Measurements from ENCODE around the gene TPPP. TPM values are rescaled to one million over a fixed set of nuclear protein-coding genes. Genes with fewer than 3 reads are reported as not detected.
A peak's percentile ranks its signal among the peaks of the same experiment; 100 is the strongest.

TPPP gene
- total RNA-seq, 2 donors from 2014 or later: 1.7 to 4.0 TPM

GRCh38 chr5:666816-667498, 26.2 kb downstream of the TPPP start:
- H3K36me3 ChIP-seq: no peaks in the 10 kb centered on the region
- H3K27me3 ChIP-seq: no peaks in the 10 kb centered on the region
- no peak overlapping the region for H3K9ac ChIP-seq (ENCODE audit: low read depth in 2 of 2, low read length in 2 of 2)
- DNase-seq: no peak
- H3K4me3 ChIP-seq: no peak overlapping the region
- TF ChIP-seq CTCF (IDR thresholded peaks at IDR 0.05): no peak
- H3K27ac ChIP-seq: no peak overlapping the region
- no peaks in the 10 kb centered on the region for H3K9me3 ChIP-seq
- H3K4me1 ChIP-seq: peaks cover 15% of the 10 kb centered on the region
- intact Hi-C loops (cut with DNase I): no loop called here

GRCh38 chr5:665956-666711, 27.0 kb downstream of the TPPP start:
- TF ChIP-seq CTCF (IDR thresholded peaks at IDR 0.05): no peak
- Histone ChIP-seq H3K36me3 (no peaks in the 10 kb centered on the region), H3K4me3 (no peak overlapping the region), H3K4me1 (peaks cover 8% of the 10 kb centered on the region), H3K9ac (ENCODE audit: low read depth in 2 of 2, low read length in 2 of 2) (no peak overlapping the region), H3K27me3 (no peaks in the 10 kb centered on the region), H3K27ac (no peak overlapping the region), H3K9me3 (no peaks in the 10 kb centered on the region)
- intact Hi-C loops (cut with DNase I): no loop called here
- DNase-seq: no peak

GRCh38 chr5:665541-665955, 27.6 kb downstream of the TPPP start:
- intact Hi-C loops (cut with DNase I): no loop called here
- Histone ChIP-seq H3K27me3 (no peaks in the 10 kb centered on the region), H3K4me1 (peaks cover 8% of the 10 kb centered on the region), H3K27ac (no peak overlapping the region), H3K36me3 (no peaks in the 10 kb centered on the region), H3K4me3 (no peak overlapping the region), H3K9ac (ENCODE audit: low read depth in 2 of 2, low read length in 2 of 2) (no peak overlapping the region), H3K9me3 (no peaks in the 10 kb centered on the region)
- DNase-seq: no peak
- TF ChIP-seq CTCF (IDR thresholded peaks at IDR 0.05): no peak

- Histone ChIP-seq H3K27me3 (no peaks in the 10 kb centered on the region), H3K9ac (ENCODE audit: low read depth in 2 of 2, low read length in 2 of 2) (no peak overlapping the region), H3K4me3 (no peak overlapping the region), H3K9me3 (no peaks in the 10 kb centered on the region), H3K27ac (no peak overlapping the region), H3K36me3 (no peaks in the 10 kb centered on the region), H3K4me1 (peaks cover 8% of the 10 kb centered on the region)
- no peak for DNase-seq
- intact Hi-C loops (cut with DNase I): no loop called here
- no peak for TF ChIP-seq CTCF (IDR thresholded peaks at IDR 0.05)
Observed at GRCh38 chr5:664994-665360, 28.2 kb downstream of the TPPP start.

GRCh38 chr5:664343-664993, 28.7 kb downstream of the TPPP start:
- Histone ChIP-seq H3K9ac (ENCODE audit: low read depth in 2 of 2, low read length in 2 of 2) (no peak overlapping the region), H3K27me3 (no peaks in the 10 kb centered on the region), H3K4me1 (peaks cover 8% of the 10 kb centered on the region), H3K27ac (no peak overlapping the region), H3K36me3 (no peaks in the 10 kb centered on the region), H3K9me3 (no peaks in the 10 kb centered on the region), H3K4me3 (no peak overlapping the region)
- TF ChIP-seq CTCF (IDR thresholded peaks at IDR 0.05): no peak
- peak; percentile 49 for DNase-seq
- intact Hi-C loops (cut with DNase I): no loop called here

All from colonic mucosa (tissue), 4 donors.